ENCODE measurements around the gene MYBPH. TPM values are rescaled to one million over a fixed set of nuclear protein-coding genes. Genes with fewer than 3 reads are reported as not detected.

Gene MYBPH
- total RNA-seq, 1 experiment from 2014 or later, result not detected

GRCh38 chr1:203188686-203189232 lies 13.1 kb upstream of the MYBPH start:
- intact Hi-C loops (cut with micrococcal nuclease), result no loop called here
- TF ChIP-seq CTCF (IDR thresholded peaks at IDR 0.05; ENCODE audit: unreplicated experiment), result no peak
- BruUV-seq (replicated peaks), result no TSS peak
- no peak overlapping the region for H3K4me3 Mint-ChIP-seq (ENCODE audit: unreplicated experiment)
- H3K27ac Mint-ChIP-seq (ENCODE audit: low read depth, unreplicated experiment), result no peak overlapping the region
- CTCF ChIA-PET, result interaction anchor here (0.8 to 5.4 kb wide), 2 partner anchors 15 to 16 kb away, joined by 5 to 47 read pairs; no protein-coding TSS in a partner anchor
- no peaks in the 10 kb centered on the region for H3K9me3 Mint-ChIP-seq (ENCODE audit: unreplicated experiment)
- DNase-seq (ENCODE audit: unreplicated experiment), result no peak
- H3K4me1 Mint-ChIP-seq (ENCODE audit: insufficient read depth, unreplicated experiment), result peaks cover 13% of the 10 kb centered on the region
- POLR2A ChIA-PET, result interaction anchor here (0.7 kb wide), 1 partner anchor 26 kb away, joined by 3 read pairs; no protein-coding TSS in a partner anchor
- H3K27me3 Mint-ChIP-seq (ENCODE audit: insufficient read depth, unreplicated experiment), result peaks cover 33% of the 10 kb centered on the region
- H3K36me3 Mint-ChIP-seq (ENCODE audit: insufficient read depth, unreplicated experiment), result no peaks in the 10 kb centered on the region

- CTCF ChIA-PET, result interaction anchor here (0.7 to 5.4 kb wide), 3 partner anchors 14 to 153 kb away, joined by 3 to 47 read pairs (median 3); no protein-coding TSS in a partner anchor
- BruUV-seq (replicated peaks), result no TSS peak
- POLR2A ChIA-PET, result interaction anchor here (0.5 to 2.2 kb wide), 3 partner anchors 12 to 61 kb away, joined by 3 to 10 read pairs (median 3); no protein-coding TSS in a partner anchor
- H3K27me3 Mint-ChIP-seq (ENCODE audit: insufficient read depth, unreplicated experiment), result peaks cover 33% of the 10 kb centered on the region
- peaks cover 13% of the 10 kb centered on the region for H3K4me1 Mint-ChIP-seq (ENCODE audit: insufficient read depth, unreplicated experiment)
- H3K36me3 Mint-ChIP-seq (ENCODE audit: insufficient read depth, unreplicated experiment), result no peaks in the 10 kb centered on the region
- TF ChIP-seq CTCF (IDR thresholded peaks at IDR 0.05; ENCODE audit: unreplicated experiment), result no peak
- H3K27ac Mint-ChIP-seq (ENCODE audit: low read depth, unreplicated experiment), result no peak overlapping the region
- intact Hi-C loops (cut with micrococcal nuclease), result no loop called here
- no peaks in the 10 kb centered on the region for H3K9me3 Mint-ChIP-seq (ENCODE audit: unreplicated experiment)
- no peak overlapping the region for H3K4me3 Mint-ChIP-seq (ENCODE audit: unreplicated experiment)
- no peak for DNase-seq (ENCODE audit: unreplicated experiment)
Observed at GRCh38 chr1:203187689-203188264, 12.2 kb upstream of the MYBPH start.

GRCh38 chr1:203187304-203187685 lies 11.7 kb upstream of the MYBPH start:
- CTCF ChIA-PET, result interaction anchor here (0.8 to 5.4 kb wide), 2 partner anchors 14 to 29 kb away, joined by 3 to 47 read pairs; no protein-coding TSS in a partner anchor

More at GRCh38 chr1:203187304-203187685, 11.7 kb upstream of the MYBPH start:
- DNase-seq (ENCODE audit: unreplicated experiment), result no peak
- no peak for TF ChIP-seq CTCF (IDR thresholded peaks at IDR 0.05; ENCODE audit: unreplicated experiment)
- POLR2A ChIA-PET, result interaction anchor here (0.6 to 2.2 kb wide), 2 partner anchors 13 to 23 kb away, joined by 3 to 10 read pairs; no protein-coding TSS in a partner anchor
- Mint-ChIP-seq H3K36me3 (ENCODE audit: insufficient read depth, unreplicated experiment) (no peaks in the 10 kb centered on the region), H3K27ac (ENCODE audit: low read depth, unreplicated experiment) (no peak overlapping the region), H3K9me3 (ENCODE audit: unreplicated experiment) (no peaks in the 10 kb centered on the region), H3K4me1 (ENCODE audit: insufficient read depth, unreplicated experiment) (peaks cover 13% of the 10 kb centered on the region), H3K27me3 (ENCODE audit: insufficient read depth, unreplicated experiment) (peaks cover 33% of the 10 kb centered on the region), H3K4me3 (ENCODE audit: unreplicated experiment) (no peak overlapping the region)
- no TSS peak for BruUV-seq (replicated peaks)
- intact Hi-C loops (cut with micrococcal nuclease), result no loop called here
